SKM-1 (cell line): ENCODE results near the gene KLF15.

Source experiments
- DNase-seq: peaks from one replicate; lab custom pipeline; 2025; ENCODE audit not compliant: unreplicated experiment; lab: John Stamatoyannopoulos, UW

Gene KLF15

GRCh38 chr3:126322181-126322967 is 34.8 kb downstream of the KLF15 start:
- DNase-seq = no peak

DNA sequence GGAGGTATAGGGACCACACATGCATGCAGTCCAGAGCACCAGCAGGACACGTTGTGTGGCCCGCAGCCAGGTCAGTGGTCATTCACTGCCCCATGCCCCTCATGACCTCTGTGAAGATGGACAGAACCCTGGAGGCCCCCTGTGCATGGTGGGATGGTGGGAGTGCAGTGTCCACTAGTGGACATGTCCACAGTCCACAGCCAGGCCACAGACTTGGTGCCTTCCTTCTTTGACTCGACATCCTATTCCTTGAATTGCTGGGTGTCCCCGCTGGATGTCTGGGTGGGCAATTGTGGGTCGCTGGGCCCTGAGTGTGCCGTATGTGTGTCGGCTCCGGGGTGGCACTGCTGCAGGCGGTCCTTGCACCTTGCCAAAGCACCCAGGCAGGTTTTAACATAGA is 35.7 kb downstream of the KLF15 start:
- DNase-seq = no peak

- DNase-seq = no peak
These were observed 36.5 kb downstream of the KLF15 start for GRCh38 chr3:126320517-126321293.

DNA sequence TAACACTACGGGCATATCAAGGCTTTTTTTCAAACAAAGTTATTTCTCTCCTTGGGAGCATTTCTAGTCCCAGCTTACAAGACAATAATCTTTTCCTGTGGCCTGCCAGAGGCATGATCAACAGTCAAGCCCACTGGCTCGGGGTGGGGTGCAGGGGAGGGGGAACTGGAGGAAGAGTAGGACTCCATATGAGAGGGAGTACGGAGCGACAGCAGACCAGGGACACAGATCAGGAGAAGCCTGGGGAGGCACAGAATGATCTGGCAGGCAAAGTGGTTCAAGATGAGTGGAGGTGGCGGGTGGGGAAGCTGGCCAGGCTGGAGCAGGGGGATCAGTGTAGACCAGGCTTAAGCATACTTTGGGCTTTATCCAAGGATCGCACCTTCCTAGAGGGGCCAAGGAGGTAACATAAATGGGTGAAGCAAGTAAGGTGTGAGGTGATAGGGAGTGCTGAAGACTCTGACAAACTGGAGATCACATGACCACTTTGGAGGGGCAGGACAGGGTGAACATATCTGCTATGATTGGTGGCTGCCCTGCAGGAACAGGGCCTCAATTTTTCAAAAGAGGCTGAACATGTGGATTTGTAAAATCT is 37.4 kb downstream of the KLF15 start:
- DNase-seq = no peak

DNA sequence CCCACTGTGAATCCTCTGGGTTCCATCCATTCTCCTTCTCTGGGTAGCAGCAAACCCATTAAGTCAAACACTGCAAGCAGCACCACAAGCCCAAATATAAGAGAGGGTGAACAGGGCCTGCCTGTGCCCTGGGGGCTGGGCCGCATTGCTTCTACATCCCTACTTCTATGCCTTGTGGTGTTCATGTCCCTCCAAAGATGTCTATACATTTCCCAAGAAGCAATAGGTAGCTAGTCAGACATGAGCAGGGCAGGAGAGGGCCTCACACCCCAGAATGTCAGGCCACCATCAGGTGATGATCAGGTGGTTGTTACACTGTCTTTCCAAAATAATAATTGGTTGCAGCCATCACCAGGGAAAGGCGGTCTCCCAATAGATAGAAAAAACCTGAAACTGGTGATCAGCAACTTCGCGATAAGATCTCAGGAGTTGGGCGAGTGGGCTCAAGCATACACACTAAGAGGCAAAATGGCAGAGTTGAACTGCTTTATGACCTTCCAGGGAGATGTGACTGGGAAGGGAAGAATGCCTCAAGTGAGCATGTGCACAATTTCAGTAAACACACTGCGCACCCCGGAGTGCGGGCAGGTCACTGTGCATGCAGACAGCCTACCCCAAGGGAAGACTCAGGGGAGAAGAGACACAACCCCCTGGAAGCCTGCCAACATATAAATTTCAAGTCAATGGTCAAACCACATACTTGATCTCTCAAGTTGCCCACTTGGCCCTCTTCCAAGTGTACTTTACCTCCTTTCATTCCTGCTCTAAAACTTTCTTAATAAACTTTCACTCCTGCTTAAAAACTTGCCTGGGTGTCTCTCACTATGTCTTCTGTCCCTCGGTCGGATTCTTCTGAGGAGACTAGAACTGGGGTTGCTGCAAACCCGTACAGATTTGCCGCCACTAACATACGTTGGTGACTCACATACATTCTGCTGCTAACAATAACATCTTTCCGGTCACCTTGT is 39.9 kb downstream of the KLF15 start:
- no peak for DNase-seq

DNA sequence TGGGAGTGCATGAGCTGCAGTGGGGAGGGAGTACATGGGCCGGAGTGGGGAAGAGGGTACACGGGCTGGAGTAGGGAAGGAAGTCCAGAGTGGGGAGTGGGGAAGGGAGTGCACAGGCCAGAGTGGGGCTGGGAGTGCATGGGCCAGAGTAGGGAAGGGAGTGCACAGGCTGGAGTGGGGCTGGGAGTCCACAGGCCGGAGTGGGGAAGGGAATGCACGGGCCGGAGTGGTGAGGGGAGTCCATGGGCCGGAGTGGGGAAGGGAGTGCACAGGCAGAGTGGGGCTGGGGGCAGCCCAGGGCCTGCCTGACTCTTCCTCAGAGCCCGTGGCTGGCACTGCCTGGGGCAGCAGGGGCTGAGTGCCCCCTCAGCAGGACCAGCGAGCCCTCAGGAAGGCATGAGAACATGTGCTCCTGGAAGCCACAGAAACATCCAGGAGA is 40.7 kb downstream of the KLF15 start:
- no peak for DNase-seq

DNA sequence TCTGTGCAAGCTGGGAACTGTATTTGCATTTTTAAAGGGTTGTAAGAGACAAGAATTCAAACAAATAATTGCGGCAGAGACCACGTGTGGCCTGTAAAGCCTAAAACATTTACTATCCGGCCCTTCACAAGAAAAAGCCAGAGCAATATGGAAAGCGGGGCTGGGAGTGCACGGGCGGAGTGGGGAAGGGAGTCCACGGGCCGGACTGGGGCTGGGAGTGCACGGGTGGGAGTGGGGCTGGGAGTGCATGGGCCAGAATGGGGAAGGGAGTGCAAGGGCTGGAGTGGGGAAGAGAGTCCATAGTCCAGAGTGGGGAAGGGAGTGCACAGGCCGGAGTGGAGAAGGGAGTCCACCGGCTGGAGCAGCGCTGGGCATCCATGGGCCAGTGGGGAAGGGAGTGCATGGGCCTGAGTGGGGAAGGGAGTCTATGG is 41.2 kb downstream of the KLF15 start:
- no peak for DNase-seq

- DNase-seq = no peak
These were observed 42.2 kb downstream of the KLF15 start for GRCh38 chr3:126314790-126315658.

DNA sequence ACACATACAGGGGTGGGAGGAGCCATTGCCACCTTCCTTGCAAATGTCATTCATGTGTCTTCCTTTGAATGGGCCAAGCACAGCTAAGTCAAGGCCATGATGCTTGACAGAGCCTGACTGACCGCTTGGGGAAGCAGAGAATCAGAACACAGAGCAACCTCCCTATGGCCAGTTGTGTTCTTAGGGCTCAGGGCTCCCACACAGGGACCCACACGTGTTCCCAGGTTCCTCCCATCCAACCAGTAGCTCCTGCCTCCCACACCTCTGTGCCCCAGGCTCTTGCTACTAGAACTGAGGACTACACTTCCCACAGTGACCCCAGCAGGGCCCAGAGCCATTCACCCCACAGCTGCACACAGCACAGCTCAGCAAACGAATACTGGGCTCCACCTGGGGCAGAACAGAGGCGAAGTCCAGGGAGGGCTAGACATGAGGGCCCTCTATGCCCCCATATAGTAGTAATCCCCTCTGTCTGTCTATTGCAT is 42.9 kb downstream of the KLF15 start:
- DNase-seq = no peak

DNA sequence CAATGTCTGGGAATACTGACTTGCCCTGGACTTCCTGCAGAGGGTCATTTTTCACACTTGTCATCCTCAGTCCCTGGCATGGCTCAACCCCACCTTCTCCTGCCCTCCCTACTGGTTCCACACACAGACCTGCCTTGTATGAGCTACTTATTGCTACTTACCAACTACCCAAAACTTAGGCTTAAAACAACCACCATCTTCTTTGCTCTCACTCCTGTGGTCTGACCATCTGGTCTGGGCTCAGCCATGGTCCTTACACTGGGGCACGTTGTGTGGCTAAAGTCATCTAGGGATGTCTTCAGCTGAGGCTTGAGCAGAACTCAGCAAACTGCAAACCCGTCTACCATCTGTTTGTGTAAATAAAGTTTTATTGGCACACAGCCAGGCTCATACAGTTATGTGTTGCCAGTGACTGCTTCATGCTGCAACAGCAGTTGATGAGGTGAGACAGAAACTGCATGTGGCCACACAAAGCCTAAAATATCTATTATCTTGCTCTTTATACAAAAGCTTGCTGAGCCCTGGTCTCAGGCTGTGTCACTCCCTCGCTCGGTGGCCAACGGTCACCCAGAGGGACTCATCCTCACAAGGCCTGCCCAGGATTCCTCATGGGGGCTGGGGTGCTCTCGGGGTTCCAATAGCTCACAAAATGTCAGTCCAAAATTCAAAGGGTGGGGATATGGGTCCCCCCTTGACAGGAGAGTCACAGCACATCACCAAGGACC is 43.5 kb downstream of the KLF15 start:
- DNase-seq = no peak

DNA sequence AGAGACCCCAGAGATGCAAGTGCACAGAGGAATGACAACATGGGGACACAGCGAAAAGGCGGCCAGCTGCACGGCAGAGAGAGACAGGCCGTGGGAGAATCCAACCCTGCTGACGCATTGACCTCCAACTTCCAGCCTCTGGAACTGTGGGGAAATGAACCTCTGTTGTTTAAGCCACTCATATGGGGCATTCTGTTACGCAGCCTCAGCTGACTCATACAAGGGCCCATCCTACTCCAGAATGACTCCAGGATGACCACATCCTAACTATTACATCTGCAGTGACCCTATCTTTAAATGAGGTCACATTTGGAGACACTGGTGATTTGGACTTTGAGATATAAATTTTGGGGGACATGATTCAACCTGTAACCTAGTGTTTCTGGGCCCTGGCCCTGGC is 44.0 kb downstream of the KLF15 start:
- no peak for DNase-seq

GRCh38 chr3:126312341-126312740 is 44.9 kb downstream of the KLF15 start:
- DNase-seq = no peak

DNA sequence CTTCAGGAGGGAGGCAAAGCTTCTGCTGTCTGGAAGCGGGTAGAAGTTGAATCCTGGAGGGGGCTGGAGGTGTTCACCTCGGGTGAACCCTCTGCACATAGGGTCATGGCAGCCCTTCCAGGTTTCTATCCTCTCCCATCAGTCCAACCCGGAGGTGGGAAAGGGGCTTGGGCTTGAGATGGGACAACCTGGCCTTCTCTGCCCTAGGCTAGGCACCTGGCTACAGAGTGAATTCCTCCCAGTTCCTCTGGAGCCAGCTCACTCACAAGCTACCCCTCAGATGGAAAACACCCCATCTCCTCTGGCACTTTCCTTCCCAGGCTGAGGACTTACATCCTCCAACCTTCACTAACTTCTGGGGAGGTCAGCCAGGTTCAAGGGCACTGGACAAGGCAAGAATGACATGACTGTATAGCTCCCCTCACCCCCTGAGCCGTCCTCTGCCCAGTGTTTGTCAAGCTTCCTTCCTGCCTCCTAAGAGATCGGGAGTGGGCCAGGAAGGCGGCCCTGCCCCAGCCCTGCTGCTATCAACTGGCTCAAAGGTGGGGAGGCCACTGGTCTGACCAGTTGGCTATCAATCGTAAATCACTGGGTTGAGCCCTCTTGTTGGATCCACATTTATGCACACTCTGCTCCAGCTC is 45.8 kb downstream of the KLF15 start:
- DNase-seq = no peak

DNA sequence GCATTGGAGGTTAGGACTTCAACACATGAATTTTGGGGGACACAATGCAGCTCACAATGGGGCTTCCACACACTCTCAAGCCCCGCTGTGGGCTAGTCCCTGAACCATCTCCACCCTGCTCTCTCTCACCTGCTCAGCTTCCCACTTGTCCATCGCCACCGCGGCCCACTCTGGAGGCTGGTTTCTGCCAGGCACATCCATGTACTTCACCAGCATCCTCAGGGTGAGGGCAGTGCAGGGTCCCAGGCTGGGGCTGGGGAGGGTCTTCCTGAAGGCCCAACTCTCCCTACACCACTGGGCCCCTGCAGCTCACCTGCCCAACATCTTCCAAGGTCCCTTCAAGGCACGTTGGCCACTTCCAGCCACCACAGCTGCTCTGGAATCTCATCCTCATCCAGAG is 46.4 kb downstream of the KLF15 start:
- no peak for DNase-seq

DNA sequence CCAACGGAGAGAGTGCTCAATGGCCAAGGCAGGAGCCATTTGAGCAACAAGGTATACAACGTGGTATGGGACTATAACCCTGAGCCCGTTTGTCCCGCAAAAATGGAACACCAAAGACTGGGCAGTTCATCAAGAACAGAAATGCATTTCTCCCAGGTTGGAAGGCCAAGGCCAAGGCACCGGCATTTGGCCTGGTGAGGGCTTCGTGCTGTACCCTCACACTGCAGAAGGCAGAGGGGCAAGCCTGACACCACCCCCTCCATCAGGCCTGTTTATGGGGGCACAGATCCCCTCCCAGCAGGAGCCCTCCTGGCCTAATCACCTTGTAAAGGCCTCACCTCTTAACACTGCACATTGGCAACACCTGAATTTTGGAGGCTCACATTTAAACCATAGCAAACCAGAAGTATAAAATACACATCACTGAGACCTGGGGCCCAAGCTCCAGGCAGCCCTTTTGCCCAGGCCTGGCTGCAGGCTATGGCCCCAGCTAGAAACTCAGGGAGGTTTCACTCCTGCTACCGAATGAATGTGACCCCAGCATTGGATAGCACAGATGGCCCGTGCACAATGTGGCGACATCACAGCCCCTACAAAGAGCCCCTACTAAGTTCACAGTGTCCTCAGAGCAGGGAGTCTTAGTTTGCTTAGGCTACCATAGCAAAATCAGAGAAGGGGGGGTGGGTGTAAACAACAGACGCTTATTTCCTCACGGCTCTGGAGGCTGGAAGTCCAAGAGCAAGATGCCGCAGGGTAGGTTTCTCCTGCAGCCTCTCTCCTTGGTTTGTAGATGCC is 47.1 kb downstream of the KLF15 start:
- no peak for DNase-seq

- no peak for DNase-seq
These were observed 48.0 kb downstream of the KLF15 start for GRCh38 chr3:126309165-126309564.

DNA sequence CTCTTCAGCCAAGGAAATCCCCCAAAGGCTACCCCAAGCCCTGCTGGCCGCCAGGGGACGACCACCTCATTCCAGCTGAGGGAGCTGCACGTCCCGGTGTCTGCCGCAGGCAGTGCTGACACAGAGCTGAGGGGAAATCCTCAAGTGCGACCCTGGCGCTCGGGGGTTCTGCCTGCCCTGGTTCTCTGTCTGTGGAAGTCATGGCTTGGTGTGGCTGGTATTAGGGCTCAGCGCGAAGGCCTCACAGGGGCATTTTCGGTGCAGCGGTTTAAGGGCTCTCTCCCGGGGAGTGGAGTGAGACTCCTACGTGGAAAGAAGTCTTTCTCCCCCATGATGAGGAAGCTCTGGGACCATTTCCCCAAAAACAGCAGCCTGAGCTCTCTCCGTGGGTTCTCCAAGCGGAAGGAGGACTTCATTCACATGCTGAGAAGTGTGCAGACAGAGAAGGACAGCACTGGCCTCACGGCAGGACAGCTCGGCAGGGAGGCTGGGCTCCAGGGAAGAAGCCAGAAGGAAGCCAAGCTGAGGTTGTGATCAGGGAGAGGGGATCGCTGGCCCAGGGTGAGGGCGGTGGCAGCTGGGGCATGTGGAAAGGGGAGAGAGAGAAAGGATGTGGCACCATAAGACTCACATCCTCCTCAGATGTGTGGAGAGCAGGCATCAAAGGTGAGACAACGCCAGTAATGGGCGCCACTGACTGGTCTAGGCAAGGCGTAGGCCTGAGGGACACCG is 48.6 kb downstream of the KLF15 start:
- no peak for DNase-seq
